Activated CD8-positive, alpha-beta memory T cell treated with anti-CD3 and anti-CD28 coated beads, Interleukin-2, amount 10 ng/mL, durations not matched to agents 7 days and 5 days (primary cell): Measurements from ENCODE around the gene SLC1A1. TPM values are rescaled to one million over a fixed set of nuclear protein-coding genes. Genes with fewer than 3 reads are reported as not detected.
"Not testable (repeated sequence)": the region's sequence is repeated elsewhere in the genome, so short reads cannot be mapped to it uniquely, and the experiment has no call there.

Experiments used
- ATAC-seq: fragments of 150-1000 bp; cut with Tn5 transposase; one replicate; pipeline ENCODE4 v1.10.0; 2021; ENCODE audit warnings: moderate library complexity
- CTCF ChIA-PET: fragments of 350-600 bp; sonication (Branson Sonifier 250); formaldehyde crosslinking; loops from one replicate; lab custom pipeline; 2021; ENCODE audit warnings: antibody characterized with exemption; lab: Charles Lee
- DNase-seq: peaks from one replicate; pipeline ENCODE4 v3.0.0-alpha.2; 2020
- H3K27ac Mint-ChIP-seq: one replicate; pipeline ENCODE4 v1.8.0; 2021; ENCODE audit warnings: mild to moderate bottlenecking, mixed read lengths
- H3K27me3 Mint-ChIP-seq: one replicate; pipeline ENCODE4 v1.8.0; 2021; ENCODE audit warnings: mixed read lengths
- H3K36me3 Mint-ChIP-seq: one replicate; pipeline ENCODE4 v1.8.0; 2021; ENCODE audit warnings: mild to moderate bottlenecking, mixed read lengths
- H3K4me1 Mint-ChIP-seq: one replicate; pipeline ENCODE4 v1.8.0; 2021; ENCODE audit warnings: mixed read lengths
- H3K4me3 Mint-ChIP-seq: one replicate; pipeline ENCODE4 v1.8.0; 2021; ENCODE audit warnings: mild to moderate bottlenecking, moderate library complexity, mixed read lengths
- H3K9me3 Mint-ChIP-seq: one replicate; pipeline ENCODE4 v1.8.0; 2022; ENCODE audit warnings: low read depth, mixed read lengths
- total RNA-seq, 2 experiments: library from RNA; stranded (reverse); gene quantifications; one replicate each; pipeline ENCODE4 v1.2.3, GENCODE V29; 2021

SLC1A1 gene
- total RNA-seq, 2 experiments from 2014 or later: 0.14 TPM; not detected in 1

DNA sequence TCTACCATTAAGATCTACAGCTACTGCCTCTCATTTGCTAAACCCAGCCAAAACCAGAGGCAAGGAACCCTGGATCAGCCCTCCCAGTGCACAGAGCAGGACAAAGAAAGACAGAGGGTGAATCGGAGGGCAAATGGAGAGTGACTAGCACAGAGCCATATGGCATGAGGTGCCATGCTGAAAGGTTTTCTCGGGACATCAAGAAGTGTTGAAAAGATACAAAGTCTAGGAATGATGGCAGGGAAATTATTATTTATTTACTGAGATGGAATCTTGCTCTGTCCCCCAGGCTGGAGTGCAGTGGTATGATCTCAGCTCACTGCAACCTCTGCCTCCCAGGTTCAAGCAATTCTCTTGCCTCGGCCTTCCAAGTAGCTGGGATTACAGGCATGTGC is 19.3 kb downstream of the SLC1A1 start:
- Mint-ChIP-seq H3K4me3 (no peak overlapping the region), H3K36me3 (no peaks in the 10 kb centered on the region), H3K9me3 (no peaks in the 10 kb centered on the region), H3K27ac (no peak overlapping the region), H3K4me1 (no peaks in the 10 kb centered on the region), H3K27me3 (peaks cover 12% of the 10 kb centered on the region)
- CTCF ChIA-PET: no interaction called here
- DNase-seq: no peak
- no peak for ATAC-seq

DNA sequence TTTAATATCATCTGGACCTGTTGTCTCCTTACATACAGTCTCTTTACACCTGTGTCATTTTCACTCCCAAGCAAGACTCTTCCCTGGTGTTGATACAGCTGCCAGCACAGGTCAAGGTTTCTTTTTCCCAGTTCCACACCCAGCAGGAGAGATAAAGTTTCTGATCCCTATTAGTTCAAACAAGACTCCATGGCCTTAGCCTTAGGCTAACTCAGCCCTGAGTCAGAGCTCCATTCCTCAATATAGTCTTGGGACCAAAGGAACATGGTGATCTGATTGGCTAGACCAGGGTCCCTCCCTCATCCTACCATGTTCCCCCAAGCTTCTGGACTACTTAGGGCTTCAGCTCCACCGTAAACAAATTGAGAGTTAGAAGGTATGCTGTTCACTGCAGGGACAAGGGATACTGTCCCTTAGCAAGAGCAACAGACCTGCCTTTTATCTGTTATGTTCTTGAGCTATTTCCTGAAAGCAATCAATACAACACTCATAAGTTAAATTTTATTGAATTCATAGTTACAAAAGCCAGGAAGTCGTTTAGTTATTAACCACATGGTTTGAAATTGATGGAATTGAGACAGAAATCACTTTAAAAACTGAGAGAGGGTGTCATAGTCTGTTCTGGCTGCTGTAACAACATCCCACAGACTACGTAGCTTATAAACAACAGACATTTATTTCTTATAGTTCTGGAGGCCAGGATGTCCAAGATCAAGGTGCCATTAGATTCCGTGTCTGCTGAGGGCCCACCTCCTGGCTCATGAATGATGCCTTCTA is 20.5 kb downstream of the SLC1A1 start:
- Mint-ChIP-seq H3K4me1 (no peaks in the 10 kb centered on the region), H3K27me3 (peaks cover 12% of the 10 kb centered on the region), H3K4me3 (no peak overlapping the region), H3K9me3 (no peaks in the 10 kb centered on the region), H3K36me3 (no peaks in the 10 kb centered on the region), H3K27ac (no peak overlapping the region)
- ATAC-seq: no peak
- no peak for DNase-seq
- CTCF ChIA-PET: no interaction called here

DNA sequence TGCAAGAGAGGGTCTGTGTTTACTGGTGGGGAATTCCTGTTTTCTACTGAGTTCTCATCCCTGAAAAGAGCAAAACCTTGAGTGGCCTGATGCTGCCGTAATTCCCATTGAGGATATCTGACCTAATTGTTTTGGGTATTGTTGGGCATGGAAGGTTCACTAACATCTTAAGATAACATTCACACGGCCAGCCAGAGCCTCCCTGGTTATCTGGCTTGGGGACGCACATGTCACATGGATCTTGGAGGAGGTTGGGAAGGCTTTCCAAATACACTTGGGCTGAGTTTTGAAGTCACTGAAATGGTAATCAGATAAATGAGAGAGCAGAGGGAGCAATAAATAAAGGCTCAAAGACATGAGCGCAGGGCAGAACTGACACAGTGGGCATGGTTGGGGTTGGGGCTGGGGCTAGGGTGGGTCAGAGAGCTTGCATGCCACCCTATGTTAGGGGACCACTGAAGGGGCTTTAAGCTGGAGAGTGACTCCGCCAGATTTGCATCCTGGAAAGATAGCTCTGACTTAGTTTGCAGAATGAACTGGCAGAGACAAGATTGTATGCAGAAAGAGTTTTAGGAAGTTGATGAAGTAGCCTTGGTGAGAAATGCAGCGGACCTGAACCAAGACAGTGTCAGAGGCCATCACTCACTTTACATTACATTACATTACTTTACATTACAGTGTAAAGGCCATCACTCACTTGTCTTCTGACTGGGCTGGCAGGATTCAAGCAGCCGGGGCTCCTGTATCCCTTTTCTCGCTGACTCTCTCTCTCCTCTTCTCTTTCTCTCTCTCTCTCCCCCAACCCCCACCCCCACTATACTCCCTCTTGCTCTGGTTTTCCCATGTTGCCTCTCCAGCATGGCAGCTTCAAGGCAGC is 24.2 kb downstream of the SLC1A1 start:
- H3K27me3 Mint-ChIP-seq: peaks cover 15% of the 10 kb centered on the region
- H3K9me3 Mint-ChIP-seq: no peaks in the 10 kb centered on the region
- H3K4me3 Mint-ChIP-seq: no peak overlapping the region
- CTCF ChIA-PET: no interaction called here
- DNase-seq (no peak), ATAC-seq (no peak)
- H3K36me3 Mint-ChIP-seq: no peaks in the 10 kb centered on the region
- H3K27ac Mint-ChIP-seq: no peak overlapping the region
- peaks cover 8% of the 10 kb centered on the region for H3K4me1 Mint-ChIP-seq

DNA sequence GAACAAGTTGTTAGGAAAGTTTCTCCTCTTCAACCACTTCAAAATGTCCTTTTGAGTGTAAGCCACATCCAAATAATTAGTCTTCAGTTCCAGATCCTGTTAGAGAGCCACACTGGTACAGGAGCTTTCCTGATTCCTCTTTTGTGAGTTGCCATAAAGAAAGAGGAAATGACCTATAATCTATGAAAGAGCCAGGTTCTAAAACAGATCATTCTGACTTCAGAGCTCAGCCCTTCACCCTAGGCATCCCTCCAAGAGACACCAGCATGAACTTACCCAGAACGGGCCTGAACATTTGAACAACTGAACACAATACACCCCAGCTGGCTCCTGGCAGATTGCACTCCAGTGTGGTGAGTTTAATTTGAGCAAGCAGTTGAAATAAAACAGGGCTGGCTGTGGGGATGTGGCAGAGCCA is 25.7 kb downstream of the SLC1A1 start:
- Mint-ChIP-seq H3K27me3 (peaks cover 15% of the 10 kb centered on the region), H3K4me1 (peaks cover 14% of the 10 kb centered on the region), H3K9me3 (no peaks in the 10 kb centered on the region), H3K4me3 (no peak overlapping the region), H3K36me3 (no peaks in the 10 kb centered on the region), H3K27ac (no peak overlapping the region)
- no peak for ATAC-seq
- no peak for DNase-seq
- CTCF ChIA-PET: no interaction called here

DNA sequence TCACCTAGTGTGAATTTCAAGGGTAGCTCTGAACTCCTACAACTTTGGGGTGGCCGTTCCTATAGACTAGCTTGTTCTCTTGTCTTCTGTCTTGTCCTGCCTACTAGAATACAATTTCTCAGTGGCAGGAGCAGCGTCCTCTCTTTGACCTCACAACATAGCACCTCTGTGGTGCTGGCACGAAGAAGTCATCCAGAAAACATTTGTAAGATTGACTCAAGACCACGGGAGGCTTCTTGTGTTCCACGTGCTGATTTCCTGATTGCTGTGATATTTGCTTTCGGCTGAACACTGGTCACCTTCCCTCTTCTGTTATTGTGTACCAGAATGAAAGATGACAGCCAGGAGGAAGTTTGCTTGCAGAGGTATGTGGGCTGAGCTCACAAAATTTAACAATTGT is 27.0 kb downstream of the SLC1A1 start:
- ATAC-seq (no peak), DNase-seq (no peak)
- Mint-ChIP-seq H3K4me1 (peaks cover 14% of the 10 kb centered on the region), H3K9me3 (peaks cover under 1% of the 10 kb centered on the region), H3K27ac (no peak overlapping the region), H3K4me3 (no peak overlapping the region), H3K36me3 (peaks cover 2% of the 10 kb centered on the region), H3K27me3 (peaks cover 12% of the 10 kb centered on the region)
- CTCF ChIA-PET: no interaction called here

DNA sequence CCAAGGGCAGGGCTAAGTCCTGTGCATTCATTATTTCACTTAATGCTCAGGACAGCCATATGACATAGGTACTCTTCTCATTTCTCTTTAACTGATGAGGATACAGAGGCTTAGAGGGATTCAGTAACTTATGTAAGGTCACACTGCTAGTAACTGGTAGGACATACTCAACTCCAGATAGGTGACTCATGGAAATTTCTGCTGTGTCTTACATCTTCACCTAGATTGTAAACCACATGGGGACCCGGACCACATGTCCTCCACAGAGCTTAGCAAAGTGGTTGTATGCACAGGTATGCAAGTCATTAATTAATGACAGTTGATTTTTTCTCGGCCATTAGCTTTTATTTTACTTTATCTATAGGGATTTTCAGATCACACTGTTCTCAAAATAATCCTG is 29.3 kb downstream of the SLC1A1 start:
- Mint-ChIP-seq H3K36me3 (peaks cover 5% of the 10 kb centered on the region), H3K27ac (no peak overlapping the region)
- CTCF ChIA-PET: no interaction called here

DNA sequence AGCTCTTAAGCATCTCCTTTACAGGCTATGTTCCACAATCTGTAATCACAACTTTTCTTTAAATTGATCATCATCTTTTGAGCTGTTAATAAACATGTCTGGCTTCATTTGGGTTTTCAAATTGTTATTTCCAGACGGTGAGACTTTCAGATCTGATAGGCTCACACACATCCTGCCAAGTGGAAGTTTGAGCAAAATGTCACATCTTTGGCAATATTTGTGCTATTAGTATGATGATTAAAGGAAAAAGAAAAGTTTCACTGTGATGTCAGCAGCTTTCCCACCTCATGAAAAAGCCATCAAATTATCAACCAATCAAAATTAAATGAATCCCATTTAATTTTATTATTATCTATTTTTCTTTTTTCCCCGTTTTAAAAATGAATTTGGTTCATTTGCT is 29.8 kb downstream of the SLC1A1 start:
- CTCF ChIA-PET: no interaction called here

More for the DNA sequence above, 29.3 kb downstream of the SLC1A1 start:
- Mint-ChIP-seq H3K9me3 (peaks cover 2% of the 10 kb centered on the region), H3K27me3 (peaks cover 3% of the 10 kb centered on the region), H3K4me3 (no peak overlapping the region), H3K4me1 (peaks cover 14% of the 10 kb centered on the region)
- ATAC-seq (peak; percentile 65), DNase-seq (no peak)

DNA sequence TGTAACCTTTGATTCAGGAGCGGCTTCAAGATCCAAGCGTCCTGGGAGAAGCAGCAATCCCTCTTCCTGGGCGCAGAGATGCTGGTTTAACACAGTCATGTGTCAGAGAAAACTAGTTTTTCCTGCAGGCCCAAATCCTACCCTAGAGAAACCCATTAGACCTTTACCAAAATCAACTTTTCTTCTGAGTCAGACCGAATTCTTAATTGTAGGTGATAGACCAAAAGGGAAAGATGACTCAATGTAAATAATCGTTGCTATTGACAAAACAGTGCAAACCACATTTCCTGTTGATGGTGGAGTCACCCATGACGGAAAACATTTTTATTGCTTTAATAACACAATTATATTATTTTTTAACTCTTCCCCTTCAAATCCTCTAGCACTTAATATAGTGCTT is 40.1 kb downstream of the SLC1A1 start:
- no peak for DNase-seq
- CTCF ChIA-PET: no interaction called here
- peak; percentile 82 for ATAC-seq
- Mint-ChIP-seq H3K27me3 (peaks cover 10% of the 10 kb centered on the region), H3K4me1 (peaks cover 19% of the 10 kb centered on the region), H3K9me3 (no peaks in the 10 kb centered on the region), H3K27ac (no peak overlapping the region), H3K36me3 (no peaks in the 10 kb centered on the region), H3K4me3 (no peak overlapping the region)

More for the DNA sequence above, 29.8 kb downstream of the SLC1A1 start:
- H3K36me3 Mint-ChIP-seq: peaks cover 5% of the 10 kb centered on the region
- H3K27me3 Mint-ChIP-seq: peaks cover 3% of the 10 kb centered on the region
- no peak overlapping the region for H3K4me3 Mint-ChIP-seq
- DNase-seq: no peak
- H3K4me1 Mint-ChIP-seq: peaks cover 14% of the 10 kb centered on the region
- H3K9me3 Mint-ChIP-seq: peaks cover 2% of the 10 kb centered on the region
- no peak overlapping the region for H3K27ac Mint-ChIP-seq
- no peak for ATAC-seq

DNA sequence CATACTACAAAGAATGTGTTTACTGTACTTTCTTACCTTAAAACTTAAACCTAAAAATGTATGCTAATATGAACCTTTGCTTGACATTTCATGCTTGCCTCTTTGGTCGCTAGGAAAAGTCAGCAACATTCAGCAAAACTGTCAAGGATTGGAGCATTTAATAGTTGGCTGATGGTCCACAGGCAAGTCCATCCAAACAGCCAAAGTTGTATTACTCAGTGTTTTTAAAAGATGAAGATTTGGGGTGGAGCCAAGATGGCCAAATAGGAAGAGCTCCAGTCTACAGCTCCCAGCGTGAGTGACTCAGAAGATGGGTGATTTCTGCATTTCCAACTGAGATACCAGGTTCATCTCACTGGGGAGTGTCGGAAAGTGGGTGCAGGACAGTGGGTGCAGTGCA is 40.6 kb downstream of the SLC1A1 start:
- H3K27me3 Mint-ChIP-seq: peaks cover 10% of the 10 kb centered on the region
- H3K9me3 Mint-ChIP-seq, DNase-seq, H3K4me3 Mint-ChIP-seq, H3K27ac Mint-ChIP-seq, H3K36me3 Mint-ChIP-seq, CTCF ChIA-PET: not testable (repeated sequence)
- H3K4me1 Mint-ChIP-seq: peaks cover 17% of the 10 kb centered on the region
- ATAC-seq: peak; percentile 27

DNA sequence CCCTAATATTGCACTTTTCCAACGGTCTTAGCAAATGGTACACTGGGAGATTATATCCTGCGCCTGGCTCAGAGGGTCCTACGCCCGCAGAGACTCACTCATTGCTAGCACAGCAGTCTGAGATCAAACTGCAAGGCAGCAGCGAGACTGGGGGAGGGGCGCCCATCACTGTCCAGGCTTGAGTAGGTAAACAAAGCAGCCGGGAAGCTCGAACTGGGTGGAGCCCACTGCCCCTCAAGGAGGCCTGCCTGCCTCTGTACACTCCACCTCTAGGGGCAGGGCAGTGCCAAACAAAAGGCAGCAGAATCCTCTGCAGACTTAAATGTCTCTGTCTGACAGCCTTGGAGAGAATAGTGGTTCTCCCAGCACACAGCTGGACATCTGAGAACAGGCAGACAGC is 41.1 kb downstream of the SLC1A1 start:
- H3K36me3 Mint-ChIP-seq, H3K9me3 Mint-ChIP-seq, DNase-seq, H3K4me3 Mint-ChIP-seq, CTCF ChIA-PET, H3K27ac Mint-ChIP-seq, ATAC-seq: not testable (repeated sequence)
- H3K4me1 Mint-ChIP-seq: peaks cover 17% of the 10 kb centered on the region
- H3K27me3 Mint-ChIP-seq: peaks cover 10% of the 10 kb centered on the region

DNA sequence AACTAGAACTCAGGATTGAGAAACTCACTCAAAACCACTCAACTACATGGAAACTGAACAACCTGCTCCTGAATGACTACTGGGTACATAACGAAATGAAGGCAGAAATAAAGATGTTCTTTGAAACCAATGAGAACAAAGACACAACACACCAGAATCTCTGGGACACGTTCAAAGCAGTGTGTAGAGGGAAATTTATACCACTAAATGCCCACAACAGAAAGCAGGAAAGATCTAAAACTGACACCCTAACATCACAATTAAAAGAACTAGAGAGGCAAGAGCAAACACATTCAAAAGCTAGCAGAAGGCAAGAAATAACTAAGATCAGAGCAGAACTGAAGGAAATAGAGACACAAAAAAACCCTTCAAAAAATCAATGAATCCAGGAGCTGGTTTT is 43.6 kb downstream of the SLC1A1 start:
- Mint-ChIP-seq H3K27me3 (peaks cover 10% of the 10 kb centered on the region), H3K4me1 (peaks cover 17% of the 10 kb centered on the region)
- H3K9me3 Mint-ChIP-seq, H3K4me3 Mint-ChIP-seq, ATAC-seq, H3K27ac Mint-ChIP-seq, H3K36me3 Mint-ChIP-seq, CTCF ChIA-PET, DNase-seq: not testable (repeated sequence)

DNA sequence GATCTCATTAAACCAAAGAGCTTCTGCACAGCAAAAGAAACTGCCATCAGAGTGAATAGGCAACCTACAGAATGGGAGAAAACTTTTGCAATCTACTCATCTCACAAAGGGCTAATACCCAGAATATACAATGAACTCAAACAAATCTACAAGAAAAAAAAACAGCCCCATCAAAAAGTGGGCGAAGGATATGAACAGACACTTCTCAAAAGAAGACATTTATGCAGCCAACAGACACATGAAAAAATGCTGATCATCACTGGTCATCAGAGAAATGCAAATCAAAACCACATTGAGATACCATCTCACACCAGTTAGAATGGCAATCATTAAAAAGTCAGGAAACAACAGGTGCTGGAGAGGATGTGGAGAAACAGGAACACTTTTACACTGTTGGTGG is 45.9 kb downstream of the SLC1A1 start:
- DNase-seq, H3K4me3 Mint-ChIP-seq, H3K27ac Mint-ChIP-seq, H3K36me3 Mint-ChIP-seq, H3K9me3 Mint-ChIP-seq, H3K4me1 Mint-ChIP-seq, CTCF ChIA-PET, ATAC-seq: not testable (repeated sequence)
- peaks cover 10% of the 10 kb centered on the region for H3K27me3 Mint-ChIP-seq

DNA sequence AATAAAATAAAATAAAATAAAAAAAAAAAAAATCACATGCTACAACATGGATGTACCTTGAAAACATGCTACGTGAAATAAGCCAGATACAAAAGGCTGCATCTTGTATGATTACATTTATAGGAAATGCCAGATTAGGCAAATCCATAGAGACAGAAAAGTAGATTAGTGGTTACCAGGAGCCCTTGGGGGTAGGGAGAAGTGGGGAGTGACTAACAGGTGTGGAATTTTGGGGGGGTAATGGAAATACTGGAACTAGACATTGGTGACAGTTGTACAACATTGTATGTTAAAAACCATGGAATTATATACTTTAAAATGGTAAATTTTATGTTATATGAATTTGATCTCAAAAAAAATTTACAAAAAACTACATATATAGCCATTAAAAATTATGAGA is 47.3 kb downstream of the SLC1A1 start:
- no peak overlapping the region for H3K27ac Mint-ChIP-seq
- DNase-seq (no peak), ATAC-seq (no peak)
- H3K36me3 Mint-ChIP-seq: no peaks in the 10 kb centered on the region
- H3K27me3 Mint-ChIP-seq: peaks cover 5% of the 10 kb centered on the region
- H3K4me1 Mint-ChIP-seq: no peaks in the 10 kb centered on the region
- CTCF ChIA-PET: no interaction called here
- H3K4me3 Mint-ChIP-seq: no peak overlapping the region
- no peaks in the 10 kb centered on the region for H3K9me3 Mint-ChIP-seq

DNA sequence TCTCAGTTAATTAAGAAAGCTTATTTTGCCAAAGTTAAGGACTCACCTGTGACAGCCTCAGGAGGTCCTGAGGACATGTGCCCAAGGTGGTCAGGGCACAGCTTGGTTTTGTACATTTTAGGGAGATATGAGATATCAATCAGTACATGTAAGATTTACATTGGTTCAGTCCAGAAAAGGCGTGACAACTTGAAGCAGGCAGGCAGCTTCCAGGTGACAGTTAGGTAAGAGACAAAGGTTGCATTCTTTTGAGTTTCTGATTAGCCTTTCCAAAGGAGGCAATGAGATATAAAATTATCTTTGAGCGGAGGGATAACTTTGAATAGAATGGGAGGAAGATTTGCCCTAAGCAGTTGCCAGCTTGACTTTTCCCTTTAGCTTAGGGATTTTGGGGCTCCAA is 47.8 kb downstream of the SLC1A1 start:
- Mint-ChIP-seq H3K4me1 (no peaks in the 10 kb centered on the region), H3K27me3 (peaks cover 4% of the 10 kb centered on the region), H3K9me3 (no peaks in the 10 kb centered on the region), H3K27ac (no peak overlapping the region), H3K36me3 (no peaks in the 10 kb centered on the region), H3K4me3 (no peak overlapping the region)
- CTCF ChIA-PET: interaction anchor here (1.3 kb wide), 1 partner anchor 102 kb away, joined by 4 read pairs; no protein-coding TSS in a partner anchor
- no peak for ATAC-seq
- DNase-seq: no peak
